Hematopoietic multipotent progenitor cell (in vitro differentiated cells): ENCODE results near the gene ADAMTS2. TPM values are rescaled to one million over a fixed set of nuclear protein-coding genes. Genes with fewer than 3 reads are reported as not detected.
"Not testable (repeated sequence)": the region's sequence is repeated elsewhere in the genome, so short reads cannot be mapped to it uniquely, and the experiment has no call there.

ENCODE experiments used
- DNase-seq, 3 donors: peaks; one replicate each; pipeline ENCODE4 v3.0.0-alpha.2; 2011 to 2015; ENCODE audit warnings: low read depth in 2 of 3, low spot score in 2 of 3
- total RNA-seq: library from RNA; depleted of rRNA; stranded (reverse); fragments of >200 nt; gene quantifications from one replicate; pipeline ENCODE4 v1.2.3, GENCODE V29; 2012

The ADAMTS2 gene
- total RNA-seq, 1 donor = 0.27 TPM

DNA sequence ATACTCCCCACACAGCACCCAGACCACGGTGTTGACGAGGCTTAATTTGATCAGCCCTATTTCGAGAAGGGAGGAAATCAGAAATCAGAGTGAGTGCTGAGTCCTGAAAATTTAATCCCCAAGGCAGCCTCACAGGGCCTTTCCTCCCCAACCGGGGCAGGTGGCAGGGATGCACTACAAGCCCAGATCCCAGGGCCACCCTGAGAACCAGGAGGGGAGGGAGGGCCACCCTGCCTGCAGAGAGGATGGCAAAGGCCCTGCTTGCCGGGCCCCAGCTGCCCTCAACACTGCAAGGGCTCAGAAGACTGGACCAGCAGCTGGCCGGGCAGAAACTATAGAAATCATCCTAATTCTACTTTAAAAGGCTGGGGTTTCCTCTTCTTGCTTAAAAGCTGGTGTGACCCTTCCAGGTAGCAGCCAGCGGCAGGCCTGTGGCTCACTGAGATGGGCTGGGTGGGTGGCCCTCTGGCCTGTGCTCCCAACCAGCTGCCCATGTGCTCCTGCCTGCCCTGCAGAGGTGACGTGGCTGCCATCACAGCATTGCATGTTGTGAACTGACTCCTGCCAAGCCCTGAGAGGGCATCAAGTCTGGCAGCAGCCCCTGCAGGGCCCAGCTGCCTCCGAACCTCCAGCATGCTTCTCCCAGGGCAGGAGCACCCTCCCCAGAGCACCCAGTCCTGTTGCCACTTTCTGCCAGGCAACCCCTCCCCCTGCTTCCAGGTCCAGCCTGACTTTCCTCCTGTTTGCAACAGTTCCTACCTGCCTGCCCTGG, 122.8 kb downstream of the ADAMTS2 start:
- DNase-seq = no peak

DNA sequence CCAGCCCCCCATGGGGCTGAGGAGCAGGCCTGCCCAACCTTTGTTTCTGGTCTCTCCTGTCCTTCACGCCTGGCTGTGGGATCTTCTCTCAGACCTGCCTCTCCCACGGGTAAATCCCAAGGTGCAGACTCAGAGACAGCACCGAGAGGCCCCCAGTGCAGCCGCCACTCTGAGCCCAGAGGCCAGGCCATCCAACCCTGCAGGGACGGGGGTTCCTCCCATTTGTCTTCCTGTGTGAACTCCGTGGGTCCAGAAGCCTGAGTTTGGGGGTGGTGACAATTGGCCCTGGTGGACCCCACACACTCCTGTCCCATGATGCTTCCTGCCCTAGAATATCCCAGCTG, 123.4 kb downstream of the ADAMTS2 start:
- DNase-seq = no peak

DNA sequence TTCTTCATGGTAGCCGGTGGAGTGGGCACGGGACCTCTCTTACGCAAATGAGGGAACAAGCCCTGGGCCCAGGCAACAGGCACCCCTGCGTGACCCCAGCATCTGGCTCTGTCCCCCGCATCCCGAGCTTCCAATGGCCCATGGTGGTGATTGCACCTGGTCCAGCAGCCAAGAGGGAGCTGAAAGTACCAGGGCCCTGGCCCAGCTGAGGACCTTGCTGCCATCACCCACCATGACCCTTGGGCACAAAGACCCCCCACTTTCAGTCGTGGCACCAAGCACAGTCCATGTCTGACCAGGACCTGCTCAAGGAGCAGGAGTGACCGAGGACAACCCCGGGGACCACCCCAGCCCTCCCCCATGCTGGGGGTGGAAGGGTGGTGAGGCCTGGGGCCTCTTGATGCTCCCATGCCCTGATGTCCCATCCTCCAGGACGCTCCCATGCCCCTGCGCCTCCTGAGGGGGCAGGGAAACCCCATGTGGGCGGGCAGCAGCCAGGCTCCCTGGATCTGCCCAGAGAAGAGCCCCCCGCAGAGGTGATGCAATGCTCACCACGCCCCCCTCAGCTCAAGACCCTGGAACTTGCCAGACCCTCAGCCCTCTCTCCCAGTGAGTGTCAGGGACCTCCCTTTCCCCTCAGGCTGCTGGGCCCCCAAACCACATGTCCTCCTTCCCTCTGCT, 123.9 kb downstream of the ADAMTS2 start:
- DNase-seq = no peak

DNA sequence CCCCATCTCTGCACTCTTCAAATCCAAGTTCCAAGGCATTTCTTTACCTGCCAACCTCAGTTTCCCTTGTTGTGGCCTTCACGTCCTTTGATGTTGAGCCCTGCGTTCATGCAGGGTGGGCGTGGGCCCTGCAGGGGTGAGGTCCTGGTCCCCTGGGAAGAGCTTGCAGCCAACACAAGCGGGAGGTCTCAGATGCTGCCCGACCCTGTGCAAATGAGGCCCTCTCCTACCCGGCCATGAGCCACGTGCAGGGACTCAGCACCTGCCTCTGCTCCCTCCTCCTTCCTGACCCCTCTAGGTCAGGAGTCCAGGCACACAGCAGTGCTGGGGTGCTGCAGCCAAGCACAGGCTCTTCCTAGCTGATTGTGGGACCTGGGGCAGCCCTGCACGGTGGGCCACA, 124.5 kb downstream of the ADAMTS2 start:
- no peak for DNase-seq

DNA sequence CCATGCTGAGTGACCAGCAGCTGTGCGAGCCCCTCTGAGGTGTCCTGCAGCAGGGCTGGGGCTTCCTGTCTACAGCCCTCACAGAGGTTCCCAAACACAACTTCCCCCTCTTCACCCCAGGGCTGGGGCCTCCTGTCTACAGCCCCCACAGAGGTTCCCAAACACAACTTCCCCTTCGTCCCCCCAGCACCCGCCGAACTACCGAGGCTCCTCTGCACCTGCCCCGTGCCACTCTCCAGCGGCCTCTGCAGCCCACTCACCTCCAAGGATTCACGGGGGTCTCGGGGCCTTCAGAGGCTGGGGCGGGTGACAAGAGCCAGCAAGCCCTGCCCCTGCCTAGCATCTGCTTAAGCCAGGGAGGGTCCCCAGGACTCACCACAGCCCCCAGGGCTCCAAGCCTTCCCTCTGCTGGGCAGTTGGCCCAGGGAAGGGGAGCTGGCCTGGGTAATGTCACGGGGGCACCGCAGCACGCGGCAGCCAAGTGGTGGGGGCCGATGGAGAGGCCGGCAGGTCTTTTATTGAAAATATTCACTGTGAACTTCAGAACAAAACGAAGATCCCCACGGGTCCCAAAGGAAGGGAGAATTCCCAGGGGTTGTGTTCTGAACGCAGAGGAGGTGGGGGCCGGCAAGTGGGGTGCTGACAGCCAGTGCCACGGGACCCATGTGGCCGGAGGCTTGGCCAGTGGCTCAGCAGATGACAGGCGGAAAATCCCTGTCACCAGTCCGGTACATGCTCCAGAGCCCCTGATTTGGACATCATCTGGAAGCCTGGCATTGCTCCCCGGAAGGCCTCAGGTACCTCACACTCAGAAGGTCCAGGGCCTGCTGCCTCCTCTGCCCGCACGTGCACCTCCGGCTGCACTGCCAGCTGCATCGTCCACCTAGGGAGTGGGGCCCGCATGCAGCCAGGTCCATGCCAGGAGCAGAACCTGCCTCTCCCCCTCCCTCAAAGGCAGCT, 125.3 kb downstream of the ADAMTS2 start:
- DNase-seq = peak in 2 of 3 donors; percentile 7 to 39

- DNase-seq = no peak
Observed at GRCh38 chr5:179218943-179219330, 126.3 kb downstream of the ADAMTS2 start.

- DNase-seq = no peak
Observed at GRCh38 chr5:179217956-179218942, 127.0 kb downstream of the ADAMTS2 start.

DNA sequence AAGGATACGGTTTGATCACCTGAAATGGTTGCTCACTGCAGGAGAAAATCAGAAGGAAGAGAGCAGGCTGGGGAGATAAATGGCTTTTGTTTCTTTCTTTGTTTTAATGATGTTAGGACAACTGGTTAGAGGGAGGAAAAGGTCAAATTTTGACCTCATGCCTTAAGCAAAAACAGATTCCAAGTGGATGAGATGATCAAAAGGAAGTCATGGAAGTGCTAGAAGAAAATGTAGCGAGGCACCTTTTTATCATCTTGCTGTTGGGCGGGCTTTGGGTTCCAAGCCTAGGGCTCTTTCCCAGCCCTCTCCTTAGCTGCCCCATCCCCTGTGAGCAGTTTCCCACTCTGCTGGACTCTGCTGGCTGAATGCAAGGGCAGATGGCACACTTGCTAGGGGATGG, 127.9 kb downstream of the ADAMTS2 start:
- no peak for DNase-seq

- not testable (repeated sequence) for DNase-seq
Observed at GRCh38 chr5:179216381-179216780, 128.9 kb downstream of the ADAMTS2 start.

GRCh38 chr5:179215576-179215975, 129.7 kb downstream of the ADAMTS2 start:
- no peak for DNase-seq

DNA sequence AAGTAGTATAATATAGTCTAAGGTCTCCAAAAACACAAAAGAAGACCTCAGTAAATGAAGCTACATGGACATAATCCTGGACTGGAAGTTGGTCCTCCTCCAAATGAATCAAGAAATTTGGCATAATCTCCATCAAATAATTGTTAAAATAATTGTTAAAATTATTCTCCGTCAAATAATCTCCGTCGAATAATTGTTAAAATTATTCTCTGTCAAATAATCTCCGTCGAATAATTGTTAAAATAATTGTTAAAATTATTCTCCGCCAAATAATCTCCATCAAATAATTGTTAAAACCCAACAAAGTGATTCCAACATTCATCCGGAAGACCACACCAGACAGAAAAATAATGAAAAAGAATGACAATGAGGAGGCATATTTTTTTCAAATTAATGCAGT, 130.6 kb downstream of the ADAMTS2 start:
- DNase-seq = no peak

DNA sequence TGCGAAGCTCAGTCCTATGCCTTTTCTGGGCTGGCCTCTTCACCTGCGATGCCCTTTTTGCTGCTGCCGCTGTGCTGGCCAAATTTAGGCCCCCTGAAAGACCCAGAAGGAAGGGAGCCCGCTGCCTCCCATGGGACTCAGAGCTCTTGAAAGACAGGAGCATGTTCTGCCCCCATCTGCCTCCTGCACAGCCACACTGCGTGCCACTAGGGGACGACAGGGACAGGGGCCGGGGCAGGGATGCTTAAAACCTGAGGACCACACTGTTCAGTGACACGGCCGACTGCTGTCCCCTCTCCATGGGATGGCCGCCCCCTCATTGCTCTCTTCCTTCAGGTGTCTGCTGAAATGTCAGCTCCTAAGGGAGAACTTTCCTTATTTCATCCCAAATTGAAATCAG, 132.4 kb downstream of the ADAMTS2 start:
- DNase-seq = peak in 1 of 3 donors; percentile 7

DNA sequence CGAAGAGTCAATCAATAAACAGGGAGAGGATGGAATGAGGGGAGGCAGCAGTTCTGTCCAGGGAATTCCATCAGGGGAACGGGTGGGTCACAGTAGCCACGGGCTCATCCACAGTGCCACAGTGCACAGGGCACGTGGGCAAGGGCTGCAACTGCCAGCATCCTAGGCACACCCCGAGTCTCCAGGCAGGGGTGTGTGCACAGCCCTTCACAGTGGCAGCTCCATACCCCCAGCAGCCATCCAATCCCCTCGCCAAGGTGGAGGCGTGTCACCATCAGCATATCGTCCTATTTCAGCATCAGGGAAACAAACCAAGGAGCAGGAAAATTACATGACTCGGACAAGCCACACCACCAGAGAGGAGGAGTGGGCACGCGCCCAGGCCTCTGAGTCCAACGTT, 133.6 kb downstream of the ADAMTS2 start:
- DNase-seq = no peak

DNA sequence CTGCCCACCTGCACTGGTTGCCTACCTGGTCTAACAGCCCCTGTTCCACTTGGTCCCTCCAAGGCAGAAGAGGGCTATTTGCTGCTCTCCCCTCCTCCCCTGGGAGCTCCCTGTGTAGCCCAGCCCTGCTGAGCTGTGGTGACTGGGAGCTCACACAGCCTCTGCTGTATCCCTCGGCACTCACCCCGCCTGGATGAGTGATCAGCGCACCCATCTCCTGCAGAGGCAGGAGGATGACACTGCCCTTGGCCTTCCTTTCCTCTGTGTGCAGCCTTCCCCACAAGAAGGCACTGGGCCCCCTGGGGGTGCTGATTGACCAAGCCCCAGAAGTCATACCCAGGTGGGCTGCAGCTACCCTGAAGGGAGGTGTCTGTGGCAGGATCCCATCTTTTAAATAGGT, 134.2 kb downstream of the ADAMTS2 start:
- DNase-seq = no peak

- no peak for DNase-seq
Observed at GRCh38 chr5:179210478-179210877, 134.8 kb downstream of the ADAMTS2 start.

- no peak for DNase-seq
Observed at GRCh38 chr5:179209359-179210150, 135.7 kb downstream of the ADAMTS2 start.

DNA sequence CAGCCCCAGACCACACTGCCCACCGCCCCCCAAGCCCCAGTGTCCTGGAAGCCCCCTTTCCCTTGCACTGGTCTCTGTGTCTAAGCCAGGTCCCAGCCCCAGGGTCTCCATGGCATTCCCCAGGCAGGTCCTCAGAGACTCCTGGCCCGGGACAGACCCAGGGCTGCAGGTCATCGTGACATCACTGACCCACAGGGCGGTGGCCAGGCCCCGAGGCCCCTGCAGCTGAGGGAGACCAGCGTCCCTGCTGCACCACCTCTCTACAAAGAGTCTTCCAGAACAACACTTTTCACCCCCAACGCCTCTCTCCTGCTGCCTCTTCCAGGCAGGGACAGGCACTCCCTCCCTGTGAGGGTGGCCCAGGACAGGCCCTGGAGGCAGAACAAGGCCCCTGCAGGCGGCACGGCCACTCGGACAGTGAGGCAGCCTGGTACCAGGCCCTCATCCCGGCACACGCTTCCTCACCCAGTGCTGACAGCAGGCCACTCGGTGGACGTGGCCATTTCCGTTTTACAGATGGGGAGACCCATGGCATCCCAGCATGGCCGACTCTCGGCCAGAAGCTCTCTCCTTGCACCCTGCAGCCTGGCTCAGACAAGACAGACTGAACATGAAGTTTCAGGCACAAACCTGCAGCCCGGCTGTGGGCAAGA, 136.4 kb downstream of the ADAMTS2 start:
- DNase-seq = no peak

- no peak for DNase-seq
Observed at GRCh38 chr5:179207920-179208705, 137.1 kb downstream of the ADAMTS2 start.
